H9 (cell line): ENCODE results near the gene LRRC8A. TPM values are rescaled to one million over a fixed set of nuclear protein-coding genes. Genes with fewer than 3 reads are reported as not detected.

Experiments
- DNase-seq: peaks from one replicate; pipeline ENCODE4 v3.0.0-alpha.2; 2017
- H2AFZ ChIP-seq: one replicate; pipeline ENCODE4 v1.6.1; 2013; ENCODE audit warnings: mild to moderate bottlenecking, low read length, control low read depth, moderate library complexity
- H2AK5ac ChIP-seq: 2 replicates; pipeline ENCODE4 v1.6.1; 2013; ENCODE audit warnings: low read length, control low read depth, mixed read lengths; ENCODE audit not compliant: insufficient read length
- H2BK120ac ChIP-seq: one replicate; pipeline ENCODE4 v1.6.1; 2013; ENCODE audit warnings: low read depth, mild to moderate bottlenecking, low read length, control low read depth, inconsistent platforms; ENCODE audit not compliant: poor library complexity, severe bottlenecking
- H2BK12ac ChIP-seq: 2 replicates; pipeline ENCODE4 v1.6.1; 2013; ENCODE audit warnings: low read length, control low read depth, mixed read lengths, low read depth; ENCODE audit not compliant: insufficient read length
- H2BK15ac ChIP-seq: 2 replicates; pipeline ENCODE4 v1.6.1; 2013; ENCODE audit warnings: low read depth, low read length, control low read depth
- H2BK20ac ChIP-seq: one replicate; pipeline ENCODE4 v1.6.1; 2013; ENCODE audit warnings: low read depth, mild to moderate bottlenecking, low read length, control low read depth, inconsistent platforms; ENCODE audit not compliant: poor library complexity, severe bottlenecking
- H2BK5ac ChIP-seq: 2 replicates; pipeline ENCODE4 v1.6.1; 2013; ENCODE audit warnings: low read length, control low read depth, mixed read lengths; ENCODE audit not compliant: insufficient read length
- H3K14ac ChIP-seq: 2 replicates; pipeline ENCODE4 v1.6.1; 2013; ENCODE audit warnings: low read length, control low read depth; ENCODE audit not compliant: insufficient read depth
- H3K18ac ChIP-seq: 2 replicates; pipeline ENCODE4 v1.6.1; 2013; ENCODE audit warnings: low read depth, mild to moderate bottlenecking, mixed read lengths, low read length, control low read depth; ENCODE audit not compliant: insufficient read length
- H3K23ac ChIP-seq: 2 replicates; pipeline ENCODE4 v1.6.1; 2013; ENCODE audit warnings: low read length, control low read depth, mixed read lengths, low read depth; ENCODE audit not compliant: insufficient read length
- H3K23me2 ChIP-seq: 2 replicates; pipeline ENCODE4 v1.6.1; 2013; ENCODE audit warnings: low read depth, mild to moderate bottlenecking, mixed read lengths, low read length, control low read depth; ENCODE audit not compliant: insufficient read length, poor library complexity, severe bottlenecking
- H3K27ac ChIP-seq: 2 replicates; pipeline ENCODE4 v1.5.1; 2013; ENCODE audit warnings: low read length, control low read depth, mixed read lengths, low read depth; ENCODE audit not compliant: insufficient read length
- H3K27me3 ChIP-seq: 2 replicates; pipeline ENCODE4 v1.6.1; 2013; ENCODE audit warnings: low read length, control low read depth, inconsistent platforms; ENCODE audit not compliant: insufficient read depth
- H3K4ac ChIP-seq: 2 replicates; pipeline ENCODE4 v1.6.1; 2013; ENCODE audit warnings: low read depth, mild to moderate bottlenecking, control low read depth, inconsistent platforms, low read length, moderate library complexity
- H3K4me1 ChIP-seq: 2 replicates; pipeline ENCODE4 v1.6.1; 2013; ENCODE audit warnings: low read length, control low read depth, inconsistent platforms; ENCODE audit not compliant: insufficient read depth
- H3K4me2 ChIP-seq: 2 replicates; pipeline ENCODE4 v1.6.1; 2013; ENCODE audit warnings: low read length, control low read depth, mixed read lengths; ENCODE audit not compliant: insufficient read length, insufficient read depth
- H3K56ac ChIP-seq: 2 replicates; pipeline ENCODE4 v1.6.1; 2013; ENCODE audit warnings: low read depth, mild to moderate bottlenecking, mixed read lengths, low read length, control low read depth; ENCODE audit not compliant: insufficient read length
- H3K79me1 ChIP-seq: 2 replicates; pipeline ENCODE4 v1.6.1; 2013; ENCODE audit warnings: low read depth, mild to moderate bottlenecking, moderate library complexity, low read length, control low read depth, inconsistent platforms; ENCODE audit not compliant: insufficient read depth, poor library complexity, severe bottlenecking
- H3K79me2 ChIP-seq: 2 replicates; pipeline ENCODE4 v1.6.1; 2013; ENCODE audit warnings: low read length, control low read depth, inconsistent platforms; ENCODE audit not compliant: insufficient read depth
- H3K9ac ChIP-seq: 2 replicates; pipeline ENCODE4 v1.6.1; 2013; ENCODE audit warnings: low read length, control low read depth, mixed read lengths; ENCODE audit not compliant: insufficient read length; ENCODE audit errors: extremely low read depth
- H3K9me3 ChIP-seq: one replicate; pipeline ENCODE4 v1.6.1; 2013; ENCODE audit warnings: low read depth, low read length, inconsistent platforms; ENCODE audit not compliant: control insufficient read depth
- H3T11ph ChIP-seq: one replicate; pipeline ENCODE4 v1.6.1; 2013; ENCODE audit warnings: mild to moderate bottlenecking, low read length, control low read depth, inconsistent platforms
- H4K20me1 ChIP-seq: one replicate; pipeline ENCODE4 v1.6.1; 2013; ENCODE audit not compliant: control insufficient read depth, insufficient read length, insufficient read depth
- H4K5ac ChIP-seq: 2 replicates; pipeline ENCODE4 v1.6.1; 2013; ENCODE audit warnings: low read depth, mild to moderate bottlenecking, mixed read lengths, low read length, control low read depth; ENCODE audit not compliant: insufficient read length
- H4K8ac ChIP-seq: replicated peaks from 2 replicates; pipeline ENCODE4 v1.6.1; 2013; ENCODE audit warnings: low read length, control low read depth, mixed read lengths, low read depth; ENCODE audit not compliant: insufficient read length
- H4K91ac ChIP-seq: 2 replicates; pipeline ENCODE4 v1.6.1; 2013; ENCODE audit warnings: low read depth, mild to moderate bottlenecking, moderate library complexity, mixed read lengths, low read length, control low read depth; ENCODE audit not compliant: insufficient read length
- H3K27ac Mint-ChIP-seq, 3 experiments: 2 replicates in 2 of 3; 3 replicates in 1 of 3; pipeline ENCODE4 v1.8.0; 2020 to 2021; ENCODE audit warnings: mixed read lengths in 3 of 3, mild to moderate bottlenecking in 1 of 3, moderate library complexity in 1 of 3
- H3K27me3 Mint-ChIP-seq: 2 replicates; pipeline ENCODE4 v1.8.0; 2021; ENCODE audit warnings: low read depth, mild to moderate bottlenecking, moderate library complexity, mixed read lengths
- H3K36me3 Mint-ChIP-seq, 3 experiments: 2 replicates in 2 of 3; 3 replicates in 1 of 3; pipeline ENCODE4 v1.8.0; 2020 to 2021; ENCODE audit warnings: low read depth in 3 of 3, mixed read lengths in 3 of 3; ENCODE audit not compliant: insufficient read depth in 1 of 3
- H3K4me1 Mint-ChIP-seq, 2 experiments: 2 replicates each; pipeline ENCODE4 v1.8.0; 2020; ENCODE audit warnings: mixed read lengths in 2 of 2
- H3K4me3 Mint-ChIP-seq, 2 experiments: 2 replicates in 1 of 2; 3 replicates in 1 of 2; pipeline ENCODE4 v1.8.0; 2020 to 2021; ENCODE audit warnings: mild to moderate bottlenecking in 2 of 2, mixed read lengths in 2 of 2, moderate library complexity in 1 of 2
- H3K9me3 Mint-ChIP-seq, 2 experiments: 2 replicates in 1 of 2; 3 replicates in 1 of 2; pipeline ENCODE4 v1.8.0; 2020; ENCODE audit warnings: mild to moderate bottlenecking in 2 of 2, mixed read lengths in 2 of 2, moderate library complexity in 1 of 2
- WGBS: extraction: QIAGEN DNeasy Blood & Tissue Kit; methylation state at CpG from one replicate; pipeline ENCODE4 v1.1.7; 2013; ENCODE audit warnings: missing lambda C conversion rate, low lambda C conversion rate, mixed read lengths; ENCODE audit not compliant: insufficient read length; ENCODE audit errors: extremely low coverage; 5-methylcytosine and 5-hydroxymethylcytosine counted together
- total RNA-seq: library from RNA; stranded (reverse); gene quantifications from 2 replicates; pipeline ENCODE4 v1.2.1, GENCODE V29; 2021
- TF ChIP-seq, protein P1 (sequence below): fragments of 200-600 bp; sonication (generic); conservative IDR thresholded peaks from 3 replicates; pipeline ENCODE4 v1.8.0; 2021; ENCODE audit warnings: antibody characterized with exemption, mild to moderate bottlenecking

LRRC8A gene
- total RNA-seq, 1 experiment from 2014 or later: 76.0 TPM

- H3K4ac ChIP-seq: no peak overlapping the region
- H3K27me3 Mint-ChIP-seq: peaks cover 2% of the 10 kb centered on the region; the same call in 1 of the 2 replicates
- DNase-seq: no peak
- peaks cover 40% of the 10 kb centered on the region; the same call in 1 of the 2 replicates for H3K79me2 ChIP-seq
- no peak overlapping the region for H2BK12ac ChIP-seq
- no peak overlapping the region for H3K4me2 ChIP-seq
- peaks cover 10% of the 10 kb centered on the region for H3K23me2 ChIP-seq
- H3K14ac ChIP-seq: no peak overlapping the region
- H3T11ph ChIP-seq: no peak overlapping the region
- H3K9ac ChIP-seq: no peak overlapping the region
- no peak overlapping the region for H2AFZ ChIP-seq
- no peaks in the 10 kb centered on the region for H4K20me1 ChIP-seq
- no peak overlapping the region for H3K23ac ChIP-seq
- H3K56ac ChIP-seq: no peak overlapping the region
- H3K36me3 Mint-ChIP-seq: peaks cover 35 to 58% (median 38%) of the 10 kb centered on the region in 3 experiments
- H3K4me3 Mint-ChIP-seq: no peak overlapping the region
- H4K8ac ChIP-seq: no peak overlapping the region
- no peak overlapping the region for H2BK15ac ChIP-seq
- no peak overlapping the region for H4K91ac ChIP-seq
- H3K18ac ChIP-seq: no peak overlapping the region
- no peaks in the 10 kb centered on the region for H3K9me3 ChIP-seq
- WGBS: no CpG with 5 or more reads among the region's 15 CpGs
- TF ChIP-seq, protein P1, sequence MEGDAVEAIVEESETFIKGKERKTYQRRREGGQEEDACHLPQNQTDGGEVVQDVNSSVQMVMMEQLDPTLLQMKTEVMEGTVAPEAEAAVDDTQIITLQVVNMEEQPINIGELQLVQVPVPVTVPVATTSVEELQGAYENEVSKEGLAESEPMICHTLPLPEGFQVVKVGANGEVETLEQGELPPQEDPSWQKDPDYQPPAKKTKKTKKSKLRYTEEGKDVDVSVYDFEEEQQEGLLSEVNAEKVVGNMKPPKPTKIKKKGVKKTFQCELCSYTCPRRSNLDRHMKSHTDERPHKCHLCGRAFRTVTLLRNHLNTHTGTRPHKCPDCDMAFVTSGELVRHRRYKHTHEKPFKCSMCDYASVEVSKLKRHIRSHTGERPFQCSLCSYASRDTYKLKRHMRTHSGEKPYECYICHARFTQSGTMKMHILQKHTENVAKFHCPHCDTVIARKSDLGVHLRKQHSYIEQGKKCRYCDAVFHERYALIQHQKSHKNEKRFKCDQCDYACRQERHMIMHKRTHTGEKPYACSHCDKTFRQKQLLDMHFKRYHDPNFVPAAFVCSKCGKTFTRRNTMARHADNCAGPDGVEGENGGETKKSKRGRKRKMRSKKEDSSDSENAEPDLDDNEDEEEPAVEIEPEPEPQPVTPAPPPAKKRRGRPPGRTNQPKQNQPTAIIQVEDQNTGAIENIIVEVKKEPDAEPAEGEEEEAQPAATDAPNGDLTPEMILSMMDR: no peak
- no peak overlapping the region for H4K5ac ChIP-seq
- no peak overlapping the region for H3K27ac ChIP-seq
- no peaks in the 10 kb centered on the region for H3K27me3 ChIP-seq
- no peak overlapping the region for H2BK5ac ChIP-seq
- H3K27ac Mint-ChIP-seq: peak overlapping the region in 2 of 3 experiments; percentile 78 to 85; a peak in 3 of 7 replicates
- no peak overlapping the region for H2BK120ac ChIP-seq
- no peak overlapping the region for H2AK5ac ChIP-seq
- H3K9me3 Mint-ChIP-seq: no peaks in the 10 kb centered on the region
- H3K79me1 ChIP-seq: peaks cover 4% of the 10 kb centered on the region
- H2BK20ac ChIP-seq: no peak overlapping the region
- peaks cover 37 to 44% of the 10 kb centered on the region in 2 experiments for H3K4me1 Mint-ChIP-seq
- peaks cover 12% of the 10 kb centered on the region; the same call in 1 of the 2 replicates for H3K4me1 ChIP-seq
Measured at GRCh38 chr9:128885798-128886197, 3.9 kb downstream of the LRRC8A start.
